ENCODE measurements around the gene SETD7.

The SETD7 gene

DNA sequence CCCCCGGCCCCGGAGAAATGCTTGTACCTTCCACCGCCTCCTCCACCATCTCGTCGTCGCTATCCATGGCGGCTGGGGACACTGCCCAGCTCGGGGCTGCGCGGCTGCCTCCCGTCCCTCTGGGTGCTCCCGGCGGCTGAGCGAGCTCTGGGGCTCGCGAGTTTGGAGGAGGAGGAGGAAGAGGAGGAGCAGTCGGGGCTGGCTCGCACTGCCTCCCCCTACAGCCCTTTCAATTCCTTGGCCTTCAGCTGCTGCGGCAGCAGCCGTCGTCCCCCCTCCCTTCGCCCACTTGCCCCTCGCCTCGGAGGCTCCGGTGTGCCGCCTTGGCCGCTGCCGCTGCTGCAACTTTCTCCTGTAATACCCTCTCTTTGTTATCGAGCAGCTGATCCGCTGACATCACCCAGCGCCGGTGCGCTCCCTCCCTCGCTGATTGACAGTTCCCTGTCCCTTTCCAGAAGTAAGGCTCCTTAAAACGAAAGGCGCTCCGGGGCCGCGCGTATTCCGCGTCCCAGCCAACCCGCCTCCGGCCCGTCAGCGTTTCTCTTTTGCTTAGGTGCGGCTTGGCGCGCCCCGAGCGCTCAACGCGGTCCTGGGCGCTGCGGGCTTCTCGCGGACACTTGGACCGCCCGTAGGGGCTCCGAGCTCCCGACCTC, at the start of gene SETD7:
Gene SETD7, minus strand, starts transcription at position 149 of the 653 bp plus-strand sequence. Its CDS starts 82 bp downstream, at position 67.
- DNase-seq (ENCODE audit: low read depth, low spot score) = peak; percentile 56

DNA sequence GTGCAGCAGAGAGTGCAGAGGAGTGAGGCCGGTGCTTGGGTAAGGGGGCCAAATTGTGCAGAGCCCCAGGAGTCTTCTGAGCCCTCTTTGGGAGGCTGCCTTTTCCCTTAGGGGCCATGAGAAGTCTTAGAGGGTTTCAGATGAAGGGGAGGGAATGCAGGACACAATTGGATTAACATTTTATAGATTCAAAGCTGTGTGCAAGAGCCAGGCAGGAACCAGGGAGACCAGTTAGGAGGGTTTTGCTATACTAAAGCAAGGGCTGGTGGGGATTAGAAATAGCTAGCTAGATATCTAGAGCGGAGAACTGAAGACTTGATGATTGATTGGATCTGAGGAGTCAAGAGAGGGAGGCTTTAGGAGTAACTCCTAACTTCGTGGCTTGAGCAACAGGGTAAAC, 49.5 kb upstream of the SETD7 start:
- no peak for DNase-seq (ENCODE audit: low read depth, low spot score)

DNA sequence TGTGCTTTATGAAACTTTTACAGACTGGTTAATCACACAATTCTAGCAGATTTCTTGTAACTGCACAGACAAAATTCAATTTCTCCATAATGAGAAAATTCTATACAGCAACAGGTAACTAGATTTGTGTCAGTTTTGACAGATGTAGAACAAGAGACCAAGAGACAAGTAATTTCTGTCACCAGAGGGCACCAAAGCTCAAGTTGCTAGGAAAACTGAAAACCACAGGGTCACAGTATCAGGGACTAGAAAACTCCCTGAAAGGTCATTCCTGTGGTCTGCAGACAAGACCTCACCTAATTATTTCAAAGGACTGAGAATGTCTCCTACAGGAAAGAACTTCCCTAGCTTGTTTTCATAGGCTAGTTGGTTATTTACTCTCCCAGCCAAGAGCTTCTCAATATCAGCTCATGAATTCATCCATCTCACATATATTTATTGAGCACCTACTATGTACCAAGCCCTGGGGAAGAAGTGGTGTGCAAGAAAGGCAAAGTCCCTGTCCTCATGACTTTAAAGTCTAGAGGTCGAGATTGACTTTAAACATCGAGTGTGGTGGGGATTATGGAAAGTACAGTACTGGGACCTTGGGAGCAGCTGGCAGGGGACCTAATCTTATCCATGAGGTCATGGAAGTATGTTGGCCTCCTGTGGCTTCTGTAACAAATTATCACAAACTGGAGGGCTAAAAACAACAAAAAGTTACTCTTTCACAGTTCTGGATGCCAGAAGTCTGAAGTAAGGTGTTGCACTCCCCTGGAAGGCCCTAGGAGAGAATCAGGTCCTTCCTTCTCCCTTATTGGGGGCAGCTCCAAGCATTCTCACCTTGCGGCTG, 47.8 kb upstream of the SETD7 start:
- DNase-seq (ENCODE audit: low read depth, low spot score) = no peak

DNA sequence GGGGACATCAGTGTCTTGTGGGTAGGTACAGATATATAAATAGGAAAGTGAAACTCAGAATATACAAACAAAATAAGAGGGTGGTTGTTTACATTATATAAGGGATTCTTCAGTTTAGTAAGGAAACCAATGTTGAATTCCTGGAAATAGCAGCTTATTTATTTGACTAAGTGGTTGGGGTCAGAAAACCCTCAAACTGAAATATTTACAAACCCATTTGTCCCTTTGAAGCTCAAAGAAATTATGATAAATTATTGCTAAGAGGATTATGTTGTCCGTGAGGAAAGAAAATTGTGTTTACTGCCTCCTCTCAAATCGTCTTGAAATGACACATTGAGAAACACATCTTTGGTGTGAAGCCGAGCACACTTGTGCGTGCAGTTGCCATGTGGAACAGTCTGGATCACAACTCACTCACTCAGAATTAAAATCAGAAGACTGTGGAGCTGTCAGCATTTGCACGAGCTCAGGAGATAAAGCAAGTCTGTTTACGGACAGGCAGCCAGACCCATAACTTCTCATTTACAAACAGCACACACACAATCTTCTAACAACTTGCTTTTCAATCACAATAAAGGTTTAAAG, 46.8 kb upstream of the SETD7 start:
- DNase-seq (ENCODE audit: low read depth, low spot score) = no peak

DNA sequence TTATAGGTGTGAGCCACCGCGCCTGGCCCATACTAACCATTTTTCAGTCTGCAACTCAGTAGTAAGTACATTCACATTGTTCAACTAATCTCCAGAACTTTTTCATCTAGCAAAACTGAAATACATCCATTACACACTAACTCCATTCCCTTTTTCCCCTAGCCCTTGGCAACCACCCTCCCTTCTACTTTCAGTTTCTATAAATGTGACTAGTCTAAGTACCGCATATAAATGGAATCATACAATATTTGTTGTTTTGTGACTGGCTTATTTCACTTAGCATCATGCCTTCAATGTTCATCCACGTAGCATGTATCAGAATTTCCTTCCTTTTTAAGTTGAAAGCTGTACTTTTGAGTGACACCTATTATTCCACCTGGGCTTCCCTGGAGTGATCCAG, 44.6 kb upstream of the SETD7 start:
- DNase-seq (ENCODE audit: low read depth, low spot score) = no peak

DNA sequence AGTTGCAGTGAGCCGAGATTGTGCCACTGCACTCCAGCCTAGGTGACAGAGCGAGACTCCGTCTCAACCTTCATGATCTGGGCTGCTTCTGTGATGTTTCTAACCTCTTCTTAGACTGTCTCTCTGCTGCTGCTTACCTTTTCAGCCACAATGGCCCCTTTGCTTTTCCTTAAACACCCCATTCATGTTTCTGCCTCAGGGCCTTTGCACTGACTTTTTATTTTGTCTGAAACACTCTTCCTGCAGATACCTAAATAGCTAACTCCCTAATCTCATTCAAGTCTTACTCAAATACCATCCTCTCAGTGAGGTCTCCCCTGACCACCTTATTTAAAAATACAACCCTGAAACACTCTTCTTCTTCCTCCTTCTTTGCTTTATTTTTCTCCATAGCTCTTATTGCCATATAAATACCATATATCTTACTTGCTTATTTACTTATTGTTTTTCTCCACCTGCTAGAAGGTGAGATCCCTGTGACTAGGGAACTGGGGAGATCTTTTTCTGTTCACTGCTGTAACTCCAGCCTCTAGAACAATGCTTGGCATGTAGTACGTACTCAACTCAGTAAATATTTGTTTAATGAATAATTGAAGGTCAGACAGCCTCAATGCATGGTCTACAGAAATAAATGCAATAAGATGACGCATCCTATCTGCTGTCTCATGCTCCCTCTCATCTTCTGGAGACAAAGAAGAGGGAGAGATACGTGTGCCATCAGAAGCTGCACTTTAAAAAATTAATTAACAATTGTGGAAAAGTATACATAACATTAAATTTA, 43.8 kb upstream of the SETD7 start:
- DNase-seq (ENCODE audit: low read depth, low spot score) = no peak

DNA sequence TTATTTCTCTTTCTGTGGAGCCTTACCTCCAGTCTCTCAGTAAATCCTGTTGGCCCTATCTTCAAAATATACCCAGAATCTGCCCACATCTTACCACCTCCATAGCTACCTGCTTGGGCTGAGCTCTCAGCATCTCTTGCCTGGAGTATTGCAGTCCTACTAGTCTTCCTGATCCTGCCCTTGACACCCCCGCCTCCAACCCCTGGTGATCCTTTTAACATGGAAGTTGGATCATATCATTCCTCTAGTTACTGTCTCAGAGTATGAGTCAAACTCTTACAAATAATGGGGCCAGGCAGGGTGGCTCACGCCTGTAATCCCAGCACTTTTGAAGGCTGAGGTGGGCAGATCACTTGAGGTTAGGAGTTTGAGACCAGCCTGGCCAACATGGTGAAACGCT, 43.1 kb upstream of the SETD7 start:
- DNase-seq (ENCODE audit: low read depth, low spot score) = no peak

DNA sequence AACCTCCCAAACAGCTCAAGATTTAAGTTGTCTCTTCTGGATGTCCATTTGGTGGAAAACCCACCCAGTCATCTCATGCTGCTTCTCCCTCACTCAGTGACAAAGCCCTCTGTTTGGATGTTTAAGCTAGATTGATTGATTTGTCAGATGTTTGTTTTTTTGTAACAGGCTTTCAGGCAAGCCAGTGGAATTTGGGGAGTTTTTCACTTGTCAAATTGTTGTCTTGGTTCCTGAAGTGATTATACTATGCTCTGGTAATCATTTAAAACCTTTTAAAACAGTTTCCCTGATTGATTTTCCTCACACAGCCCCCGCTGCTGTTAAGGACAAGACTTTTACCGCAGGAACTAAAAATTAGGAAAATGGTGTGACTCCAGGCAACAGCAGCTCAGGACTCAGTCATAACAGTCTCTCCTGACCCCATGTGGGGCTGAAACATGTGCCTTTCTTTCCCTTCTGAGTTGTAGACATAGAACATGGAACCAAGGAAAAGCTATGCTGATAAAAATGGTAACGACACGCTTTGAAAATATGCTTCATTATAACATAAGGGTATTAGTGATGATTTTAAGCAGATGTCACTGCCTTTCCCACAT, 40.8 kb upstream of the SETD7 start:
- no peak for DNase-seq (ENCODE audit: low read depth, low spot score)

DNA sequence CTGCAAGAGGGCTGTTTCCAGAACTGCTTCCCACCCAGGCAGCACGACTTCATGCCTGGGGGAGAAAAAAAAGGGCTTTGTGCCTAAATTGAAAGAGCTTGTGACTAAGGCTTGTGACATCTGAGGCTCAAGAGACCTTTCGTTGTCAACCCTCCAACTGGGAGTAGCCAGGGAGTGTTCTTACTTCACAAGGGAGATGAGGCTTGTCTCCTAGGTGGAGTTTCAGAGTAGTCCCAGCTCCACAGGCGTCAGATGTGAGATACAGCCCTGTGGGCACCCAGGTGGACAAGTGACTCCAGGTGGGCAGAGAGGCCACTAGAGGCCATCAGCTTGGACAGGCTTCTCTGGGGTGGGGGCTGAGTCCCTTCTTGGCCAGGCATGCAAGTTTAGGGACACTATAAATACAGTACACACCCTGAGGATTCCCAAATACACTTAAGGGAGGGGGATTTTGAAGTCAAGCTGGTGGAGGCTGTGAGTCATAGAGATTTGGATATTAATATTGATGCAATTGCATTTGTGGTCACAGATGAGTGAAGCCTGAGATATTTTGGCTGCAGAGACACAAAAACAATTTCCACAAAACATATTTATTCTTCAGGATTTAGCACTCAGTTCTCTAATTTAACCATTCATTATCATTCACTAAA, 40.1 kb upstream of the SETD7 start:
- DNase-seq (ENCODE audit: low read depth, low spot score) = no peak

DNA sequence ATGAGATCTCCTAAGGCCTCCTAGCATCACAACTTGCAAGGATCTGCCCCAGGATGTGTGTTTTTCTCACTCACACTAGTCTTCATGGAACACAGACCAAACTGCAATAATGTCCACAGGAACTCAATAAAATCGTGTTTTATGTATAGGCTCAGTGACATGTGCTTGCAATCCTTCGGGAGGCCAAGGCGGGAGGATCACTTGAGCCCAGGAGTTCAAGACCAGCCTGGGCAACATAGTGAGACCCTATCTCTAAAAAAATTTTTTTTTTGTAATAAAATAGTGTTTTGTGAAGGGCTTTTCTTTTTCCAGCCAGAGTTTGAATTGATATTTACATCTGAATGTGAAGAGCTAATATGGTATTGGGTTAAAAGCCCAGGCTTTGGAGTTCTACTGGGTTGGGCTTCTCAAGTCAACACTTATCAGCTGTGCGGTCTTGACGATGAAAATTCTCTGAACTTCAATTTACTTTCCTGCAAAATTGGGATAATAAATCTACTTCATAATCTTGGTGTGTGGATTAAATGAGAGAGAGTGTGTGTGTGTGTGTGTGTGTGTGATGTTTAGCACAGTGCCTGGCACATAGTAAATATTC, 38.7 kb upstream of the SETD7 start:
- no peak for DNase-seq (ENCODE audit: low read depth, low spot score)

DNA sequence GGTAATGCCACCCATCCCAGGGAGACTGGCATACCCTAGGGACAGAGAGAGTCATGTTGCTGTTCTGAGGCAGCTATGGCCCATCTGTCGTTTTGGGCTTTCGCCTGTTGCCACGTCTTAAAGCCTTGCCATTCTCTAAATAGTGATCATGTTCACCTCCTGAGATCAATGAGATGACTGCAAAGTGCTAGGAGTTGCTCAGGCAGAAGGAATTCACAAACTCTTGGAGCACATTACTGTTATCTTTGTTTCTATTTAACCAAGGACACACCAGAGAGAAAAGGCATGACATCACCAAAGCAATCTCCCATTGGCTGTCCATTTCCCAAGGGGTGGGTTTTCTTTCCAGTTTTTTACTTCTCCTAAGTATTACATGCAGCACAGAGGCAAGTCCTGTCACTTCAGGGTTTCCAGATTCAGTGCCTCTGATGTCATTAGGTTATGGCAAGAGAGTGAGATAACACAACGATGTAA, 37.1 kb upstream of the SETD7 start:
- no peak for DNase-seq (ENCODE audit: low read depth, low spot score)

DNA sequence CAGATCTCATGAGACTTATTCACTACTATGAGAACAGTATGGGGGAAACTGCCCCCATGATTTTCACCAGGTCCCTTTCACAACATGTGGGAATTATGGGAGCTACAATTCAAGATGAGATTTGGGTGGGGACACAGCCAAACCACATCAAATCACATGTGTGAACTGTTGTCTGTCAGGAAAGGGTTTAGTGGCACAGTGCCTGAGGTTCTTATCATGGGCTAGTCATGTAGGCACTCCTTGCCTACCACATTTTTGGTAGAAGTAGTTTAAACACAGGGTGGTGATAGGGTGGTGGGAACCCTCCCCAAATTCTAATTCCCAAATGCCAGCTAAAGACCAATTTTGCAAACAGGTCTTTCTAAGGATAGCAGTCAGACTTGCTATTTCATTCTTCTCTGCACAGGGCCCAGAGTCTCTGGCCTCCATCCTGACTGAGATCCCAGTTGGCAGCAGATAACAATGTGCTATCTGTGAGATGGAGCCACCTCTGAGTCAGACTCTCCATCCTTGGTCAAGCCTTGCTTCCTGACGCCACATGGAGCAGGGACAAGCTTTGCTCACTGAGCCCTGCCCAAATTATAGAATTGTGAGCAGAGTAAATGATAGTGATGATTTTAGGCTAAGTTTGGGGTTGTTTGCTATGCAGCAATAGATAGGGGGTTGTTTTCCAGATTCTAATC, 33.5 kb upstream of the SETD7 start:
- no peak for DNase-seq (ENCODE audit: low read depth, low spot score)

DNA sequence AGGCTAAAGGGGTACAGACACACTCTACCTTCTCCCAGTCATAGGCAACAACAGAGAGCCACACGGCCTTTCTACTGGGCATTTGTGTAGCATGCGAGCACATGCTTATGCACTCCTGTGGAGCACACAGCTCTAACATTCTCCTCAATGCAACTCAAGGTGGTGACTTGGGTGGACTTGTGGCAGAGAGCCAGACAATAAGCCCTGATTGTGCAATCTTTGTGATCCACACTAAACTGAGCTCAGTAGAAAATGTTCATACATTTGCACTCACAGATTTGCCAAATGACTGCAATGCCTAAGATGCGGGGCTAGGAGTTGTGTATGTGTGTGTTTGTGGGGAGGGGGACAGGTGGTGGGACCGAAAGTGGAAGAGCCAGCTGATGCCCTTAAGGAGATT, 31.4 kb upstream of the SETD7 start:
- no peak for DNase-seq (ENCODE audit: low read depth, low spot score)

DNA sequence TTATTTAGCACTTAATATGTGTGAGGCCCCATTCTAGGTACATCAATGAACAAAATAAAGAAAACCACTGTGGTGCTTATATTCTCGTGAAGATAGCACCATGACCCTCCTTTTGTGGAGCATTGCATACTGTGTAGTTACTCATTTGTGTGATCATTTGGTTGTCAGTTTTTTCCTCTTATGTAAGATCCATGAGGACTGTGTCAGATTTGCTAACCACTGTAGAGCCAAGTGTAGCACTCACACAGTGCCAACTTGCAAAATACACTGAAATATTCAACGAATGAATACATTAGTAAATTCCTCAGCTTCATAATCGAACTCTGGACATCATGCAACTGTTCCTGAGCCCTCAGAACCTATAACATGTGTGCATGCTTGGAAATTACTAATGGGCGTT, 29.5 kb upstream of the SETD7 start:
- DNase-seq (ENCODE audit: low read depth, low spot score) = no peak

DNA sequence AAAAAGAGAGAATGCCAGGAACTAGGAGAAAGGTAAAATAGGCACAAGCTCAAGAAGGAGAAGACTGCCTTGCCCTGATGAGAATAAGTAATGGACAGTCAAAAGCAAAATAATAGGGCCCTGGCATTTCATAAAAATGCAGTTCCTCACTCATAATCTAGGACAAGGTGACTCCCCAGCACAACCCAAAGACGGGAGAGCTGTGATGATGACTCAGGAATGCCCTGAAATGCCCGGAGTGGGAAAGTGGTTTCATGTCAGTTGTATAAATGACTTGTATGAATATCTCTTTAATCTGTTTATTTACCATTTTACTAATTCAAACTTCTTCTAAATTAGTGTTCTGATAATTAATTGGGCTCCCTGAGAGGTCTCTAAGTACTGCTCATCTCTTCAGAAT, 28.8 kb upstream of the SETD7 start:
- no peak for DNase-seq (ENCODE audit: low read depth, low spot score)

DNA sequence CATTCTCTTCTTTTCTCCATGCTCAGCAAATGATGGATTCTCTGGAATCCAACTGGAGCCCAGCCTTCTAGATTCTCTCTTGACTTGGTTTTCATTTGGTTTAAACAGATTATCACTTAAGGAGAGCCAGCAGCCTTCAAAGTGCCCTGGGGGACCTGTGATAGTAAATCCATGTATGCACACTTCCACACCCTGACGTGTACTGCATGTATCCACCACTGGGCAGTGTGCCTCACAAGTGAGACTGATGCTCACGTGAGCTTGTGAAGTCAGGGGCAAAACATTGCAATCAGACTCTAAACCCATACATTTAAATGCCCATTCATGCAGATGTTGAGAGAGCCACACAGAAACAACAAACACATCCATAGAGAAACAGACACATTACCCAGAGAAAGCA, 28.0 kb upstream of the SETD7 start:
- DNase-seq (ENCODE audit: low read depth, low spot score) = no peak

DNA sequence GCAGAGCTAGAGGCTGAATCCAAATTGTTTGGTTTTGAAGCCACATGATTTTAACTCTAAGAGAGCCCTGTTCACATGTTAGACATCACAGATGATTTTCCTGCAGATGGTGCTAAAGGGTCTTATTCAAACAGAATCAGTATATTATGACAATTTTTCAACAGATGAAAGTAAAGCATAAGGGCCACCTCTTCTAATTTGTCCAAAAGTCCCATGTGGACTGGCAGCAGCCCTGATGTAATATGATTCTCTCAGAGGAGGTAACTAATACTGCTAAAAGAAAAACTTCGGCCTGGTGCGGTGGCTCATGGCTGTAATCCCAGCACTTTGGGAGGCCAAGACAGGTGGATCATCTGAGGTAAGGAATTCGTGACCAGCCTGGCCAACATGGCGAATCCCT, 26.0 kb upstream of the SETD7 start:
- no peak for DNase-seq (ENCODE audit: low read depth, low spot score)

DNA sequence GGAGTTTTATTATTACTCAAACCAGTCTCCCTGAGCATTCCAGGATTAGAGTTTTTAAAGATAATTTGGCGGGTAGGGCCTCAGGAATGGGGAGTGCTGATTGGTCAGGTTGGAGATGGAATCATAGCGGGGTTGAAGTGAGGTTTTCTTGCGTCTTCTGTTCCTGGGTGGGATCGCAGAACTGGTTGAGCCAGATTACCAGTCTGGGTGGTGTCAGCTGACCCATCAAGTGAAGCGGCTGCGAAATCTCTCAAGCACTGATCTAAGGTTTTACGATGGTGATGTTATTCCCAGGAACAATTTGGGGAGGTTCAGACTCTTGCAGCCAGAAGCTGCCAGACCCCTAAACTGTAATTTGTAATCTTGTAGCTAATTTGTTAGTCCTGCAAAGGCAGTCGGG, 25.1 kb upstream of the SETD7 start:
- no peak for DNase-seq (ENCODE audit: low read depth, low spot score)

DNA sequence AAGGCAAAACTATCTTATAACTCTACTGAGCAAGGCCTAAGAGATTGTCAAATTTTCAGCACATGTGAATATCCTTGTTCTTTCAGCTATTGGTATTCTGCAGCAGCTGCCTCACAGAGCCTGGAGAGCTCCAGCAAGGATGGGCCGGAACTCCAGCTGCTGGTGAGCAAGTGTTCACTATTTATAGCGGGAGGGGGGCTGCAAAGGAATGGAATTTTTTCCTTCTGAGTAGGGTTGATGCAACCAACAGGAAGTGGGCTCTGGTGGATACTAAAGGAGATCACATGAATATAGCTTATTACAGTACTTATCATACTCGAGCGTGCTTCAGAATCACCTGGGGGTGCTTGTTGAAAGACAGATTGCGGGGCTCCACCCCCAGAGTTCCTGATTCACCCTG, 20.2 kb upstream of the SETD7 start:
- no peak for DNase-seq (ENCODE audit: low read depth, low spot score)

DNA sequence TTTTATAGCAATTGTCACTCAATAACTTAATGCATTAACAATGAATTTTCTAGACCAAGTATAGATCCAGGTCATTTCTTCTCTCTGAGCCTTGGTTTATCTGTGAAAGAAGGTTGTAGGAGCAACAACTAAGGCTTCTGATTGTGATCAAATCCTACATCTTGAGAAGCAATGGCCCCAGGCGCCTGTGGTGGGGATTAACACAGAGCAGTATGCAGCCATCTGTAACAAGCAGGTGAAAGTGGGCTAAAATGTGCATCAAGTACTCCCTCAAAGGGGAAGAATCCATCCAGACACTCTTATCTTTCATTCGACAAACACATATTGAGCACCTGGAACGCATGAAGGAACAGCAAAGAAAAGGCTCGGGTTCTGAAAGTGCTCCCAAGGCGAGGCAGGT, 19.1 kb upstream of the SETD7 start:
- no peak for DNase-seq (ENCODE audit: low read depth, low spot score)

Data from brain pericyte (primary cell).